Activated CD4-positive, alpha-beta T cell treated with anti-CD3 and anti-CD28 coated beads for 4 hours (primary cell): ENCODE measurements around the gene VEGFD.

Experiments used
- DNase-seq, 2 donors: peaks; one replicate each; pipeline ENCODE4 v3.0.0-alpha.2; 2020

VEGFD gene

GRCh38 chrX:15299941-15300851 is 84.0 kb downstream of the VEGFD start:
- no peak for DNase-seq

GRCh38 chrX:15298780-15299179 is 85.4 kb downstream of the VEGFD start:
- no peak for DNase-seq

DNA sequence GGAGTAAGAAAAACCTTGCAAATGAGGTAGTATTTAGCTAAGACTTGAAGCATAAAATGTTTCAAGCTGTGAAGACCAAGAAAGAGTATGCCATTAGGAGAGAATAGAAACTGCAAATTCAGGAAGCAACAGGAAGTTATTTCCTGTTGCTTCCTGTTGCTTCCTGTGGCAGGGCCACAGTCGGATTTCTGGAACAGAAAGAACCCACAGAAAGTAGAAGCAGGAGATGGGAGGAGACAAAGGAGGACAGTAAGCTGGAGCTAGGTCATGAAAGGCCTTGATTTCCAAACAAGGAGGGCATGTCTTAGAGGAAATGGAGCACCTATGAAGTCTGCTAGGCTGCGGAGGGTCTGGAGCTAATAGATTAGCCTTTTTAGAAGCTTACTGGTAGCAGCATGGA is 86.0 kb downstream of the VEGFD start:
- no peak for DNase-seq
